H1 (cell line): Measurements from ENCODE around the gene PTBP1. TPM values are rescaled to one million over a fixed set of nuclear protein-coding genes. Genes with fewer than 3 reads are reported as not detected.

ENCODE experiments used
- CREB1 ChIP-seq: IDR thresholded peaks from 2 replicates; pipeline ENCODE4 v1.6.1; 2012; ENCODE audit warnings: inconsistent platforms
- FOSL1 ChIP-seq: IDR thresholded peaks from 2 replicates; pipeline ENCODE4 v1.6.1; 2011; ENCODE audit warnings: mild to moderate bottlenecking, low read depth, low read length, moderate library complexity; ENCODE audit not compliant: insufficient read depth
- KDM1A ChIP-seq: fragments of 200-600, 300-600 bp; sonication (generic); IDR thresholded peaks from 2 replicates; pipeline ENCODE4 v1.7.1; 2016; ENCODE audit warnings: mild to moderate bottlenecking, low read length, borderline replicate concordance
- NANOG ChIP-seq: IDR thresholded peaks from 2 replicates; pipeline ENCODE4 v1.6.1; 2011; ENCODE audit warnings: low read length, low read depth, mild to moderate bottlenecking, inconsistent platforms; ENCODE audit not compliant: insufficient read depth, poor library complexity, severe bottlenecking
- POU5F1 ChIP-seq: IDR thresholded peaks from 2 replicates; pipeline ENCODE4 v1.6.1; 2011; ENCODE audit warnings: low read depth, mild to moderate bottlenecking, low read length, moderate library complexity
- RBBP5 ChIP-seq: IDR thresholded peaks from 2 replicates; pipeline ENCODE4 v1.7.1; 2012; ENCODE audit warnings: low read depth, mild to moderate bottlenecking, inconsistent platforms, low read length, moderate library complexity, borderline replicate concordance
- SP1 ChIP-seq: IDR thresholded peaks from 2 replicates; pipeline ENCODE4 v1.6.1; 2011; ENCODE audit warnings: low read depth, low read length
- SUZ12 ChIP-seq: fragments of 200-600 bp; sonication (generic); IDR thresholded peaks from 2 replicates; pipeline ENCODE4 v1.6.1; 2012; ENCODE audit warnings: mild to moderate bottlenecking, inconsistent platforms, low read length, moderate library complexity, mixed read lengths
- TCF12 ChIP-seq: IDR thresholded peaks from 2 replicates; pipeline ENCODE4 v1.6.1; 2011; ENCODE audit warnings: low read depth, mild to moderate bottlenecking, low read length
- polyA plus RNA-seq, 7 experiments: library from polyadenylated mRNA; depleted of rRNA in 3 of 7; stranded (reverse) in 5 of 7; unstranded in 2 of 7; fragments of >200 nt in 5 of 7; fragments of 200-250 nt in 2 of 7; gene quantifications; 1 replicate in 5 of 7; 2 replicates in 1 of 7; 4 replicates in 1 of 7; pipeline versions ENCODE4 v1.2.1 to v1.2.3, GENCODE V29; 2011 to 2013; ENCODE audit warnings: missing spikeins in 2 of 7, mixed read lengths in 2 of 7
- total RNA-seq: library from RNA; stranded (reverse); fragmentation: NEBNext Ultra II Directional; extraction: Animal tissue kit (Norgen Biotek cat#: 25700); gene quantifications from 2 replicates; pipeline ENCODE4 v1.2.1, GENCODE V29; 2021

Gene PTBP1
- total and polyA plus RNA-seq, 2 of the 8 experiments (the other 6 are each of a cell fraction or from before 2014, with no cell fraction given) = 528 to 888 TPM

GRCh38 chr19:796692-797527 lies at the start of gene PTBP1 (continued):
- TF ChIP-seq CREB1 (peak; percentile 69), NANOG (no peak), FOSL1 (no peak), POU5F1 (no peak), TCF12 (no peak), KDM1A (no peak), SP1 (peak; percentile 96), SUZ12 (no peak), RBBP5 (no peak)
